ENCODE results near the gene CKM.

DNA sequence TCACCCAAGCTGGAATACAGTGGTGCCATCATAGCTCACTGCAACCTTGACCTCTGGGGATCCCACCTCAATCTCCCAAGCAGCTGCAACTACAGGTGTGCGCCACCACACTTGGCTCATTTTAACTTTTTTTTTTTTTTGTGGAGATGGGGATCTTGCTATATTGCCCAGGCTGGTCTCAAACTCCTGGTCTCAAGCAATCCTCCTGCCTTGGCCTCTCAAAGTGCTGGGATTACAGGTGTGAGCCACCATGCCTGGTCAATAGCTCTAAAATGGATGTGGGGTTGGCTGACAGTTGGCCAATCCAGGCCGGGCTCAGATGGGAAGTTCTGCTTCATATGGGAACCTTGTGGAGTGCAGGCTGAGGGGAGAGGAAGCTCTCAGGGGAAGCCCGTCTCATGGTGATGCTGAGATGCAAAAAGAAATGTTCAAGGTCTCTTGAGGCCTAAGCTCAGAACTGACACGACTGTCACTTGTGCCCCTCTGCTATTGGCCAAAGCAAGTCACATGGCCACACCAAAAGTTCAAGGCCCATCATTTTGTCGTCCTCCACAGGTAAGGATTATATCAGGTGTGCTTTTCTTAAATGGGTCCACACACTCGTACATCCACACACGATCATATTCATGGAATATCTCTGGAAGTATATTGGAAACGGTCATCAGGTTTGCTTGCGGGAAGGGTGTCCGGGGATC, 11.1 kb upstream of the CKM start:
- TF ChIP-seq, protein P1, sequence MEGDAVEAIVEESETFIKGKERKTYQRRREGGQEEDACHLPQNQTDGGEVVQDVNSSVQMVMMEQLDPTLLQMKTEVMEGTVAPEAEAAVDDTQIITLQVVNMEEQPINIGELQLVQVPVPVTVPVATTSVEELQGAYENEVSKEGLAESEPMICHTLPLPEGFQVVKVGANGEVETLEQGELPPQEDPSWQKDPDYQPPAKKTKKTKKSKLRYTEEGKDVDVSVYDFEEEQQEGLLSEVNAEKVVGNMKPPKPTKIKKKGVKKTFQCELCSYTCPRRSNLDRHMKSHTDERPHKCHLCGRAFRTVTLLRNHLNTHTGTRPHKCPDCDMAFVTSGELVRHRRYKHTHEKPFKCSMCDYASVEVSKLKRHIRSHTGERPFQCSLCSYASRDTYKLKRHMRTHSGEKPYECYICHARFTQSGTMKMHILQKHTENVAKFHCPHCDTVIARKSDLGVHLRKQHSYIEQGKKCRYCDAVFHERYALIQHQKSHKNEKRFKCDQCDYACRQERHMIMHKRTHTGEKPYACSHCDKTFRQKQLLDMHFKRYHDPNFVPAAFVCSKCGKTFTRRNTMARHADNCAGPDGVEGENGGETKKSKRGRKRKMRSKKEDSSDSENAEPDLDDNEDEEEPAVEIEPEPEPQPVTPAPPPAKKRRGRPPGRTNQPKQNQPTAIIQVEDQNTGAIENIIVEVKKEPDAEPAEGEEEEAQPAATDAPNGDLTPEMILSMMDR (IDR thresholded peaks at IDR 0.05) = no peak
- TF ChIP-seq POLR2A (IDR thresholded peaks at IDR 0.05) = no peak
